ENCODE data around the gene ARL6IP1. TPM values are rescaled to one million over a fixed set of nuclear protein-coding genes. Genes with fewer than 3 reads are reported as not detected.

ARL6IP1 gene
- polyA plus RNA-seq, 1 donor (not counting 4 experiments of a cell fraction or from before 2014, with no cell fraction given): 178 TPM

DNA sequence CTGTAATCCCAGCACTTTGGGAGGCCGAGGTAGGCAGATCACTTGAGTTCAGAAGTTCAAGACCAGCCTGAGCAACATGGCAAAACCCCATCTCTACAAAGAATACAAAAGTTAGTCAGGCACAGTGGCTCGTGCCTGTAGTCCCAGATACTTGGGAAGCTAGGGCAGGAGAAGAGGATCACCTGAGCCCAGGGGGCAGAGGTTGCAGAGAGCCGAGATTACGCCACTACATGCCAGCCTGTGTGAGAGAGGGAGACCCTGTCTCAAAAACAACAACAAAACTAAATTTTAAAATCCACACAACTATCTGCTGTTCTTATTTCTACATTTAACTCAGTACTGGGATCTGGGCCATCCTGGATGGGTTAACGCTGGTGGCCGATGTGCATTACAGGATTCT, 41.2 kb upstream of the ARL6IP1 start:
- Histone ChIP-seq H3K27ac (ENCODE audit: control insufficient read depth, insufficient read depth, low read length) (no peak overlapping the region), H3K4me1 (ENCODE audit: control insufficient read depth, extremely low read depth, insufficient read depth, low read length) (no peaks in the 10 kb centered on the region), H3K4me3 (ENCODE audit: control insufficient read depth in 2 of 3, extremely low read depth in 1 of 3, insufficient read depth in 2 of 3, low read depth in 1 of 3, low read length in 3 of 3) (no peak overlapping the region), H3K4me2 (ENCODE audit: control insufficient read depth, extremely low read depth, insufficient read depth, low read depth, low read length) (no peak overlapping the region), H3K79me2 (ENCODE audit: control insufficient read depth, insufficient read depth, low read length) (peaks cover 2% of the 10 kb centered on the region), H3K9me1 (ENCODE audit: control insufficient read depth, extremely low read depth, insufficient read depth, low read length) (no peaks in the 10 kb centered on the region), H3K9me3 (ENCODE audit: control insufficient read depth, low read depth, low read length) (no peaks in the 10 kb centered on the region), H3K27me3 (ENCODE audit: control insufficient read depth, extremely low read depth, insufficient read depth, low read length) (no peaks in the 10 kb centered on the region), H3K36me3 (ENCODE audit: control insufficient read depth in 2 of 2, extremely low read depth in 1 of 2, insufficient read depth in 2 of 2, low read length in 2 of 2) (peaks cover 30 to 52% of the 10 kb centered on the region in 2 experiments), H3K9ac (ENCODE audit: control insufficient read depth, extremely low read depth, insufficient read depth, low read length) (no peak overlapping the region), H4K20me1 (ENCODE audit: control insufficient read depth, extremely low read depth, insufficient read depth, low read length) (no peaks in the 10 kb centered on the region), H2AFZ (ENCODE audit: control insufficient read depth, low read length) (no peak overlapping the region)
- TF ChIP-seq EZH2 (IDR thresholded peaks at IDR 0.05; ENCODE audit: low read length) (no peak), CTCF (optimal IDR thresholded peaks at IDR 0.05 in 1 of 3, IDR thresholded peaks at IDR 0.05 in 1 of 3, conservative IDR thresholded peaks at IDR 0.05 in 1 of 3; ENCODE audit: extremely low read depth in 1 of 3, insufficient read depth in 2 of 3, low read length in 3 of 3) (no peak)
- DNase-seq (ENCODE audit: low read depth, low spot score) (no peak), FAIRE-seq (no peak)
- dilution Hi-C loops (cut with MboI; ENCODE audit: extremely low pct_ligation_motif_present, low sequenced_read_pairs): no loop called here

- Histone ChIP-seq H2AFZ (ENCODE audit: control insufficient read depth, low read length) (no peak overlapping the region), H3K4me1 (ENCODE audit: control insufficient read depth, extremely low read depth, insufficient read depth, low read length) (no peaks in the 10 kb centered on the region), H3K4me2 (ENCODE audit: control insufficient read depth, extremely low read depth, insufficient read depth, low read depth, low read length) (no peak overlapping the region), H3K36me3 (ENCODE audit: control insufficient read depth in 2 of 2, extremely low read depth in 1 of 2, insufficient read depth in 2 of 2, low read length in 2 of 2) (peaks cover 31 to 52% of the 10 kb centered on the region in 2 experiments), H3K9me1 (ENCODE audit: control insufficient read depth, extremely low read depth, insufficient read depth, low read length) (no peaks in the 10 kb centered on the region), H3K9ac (ENCODE audit: control insufficient read depth, extremely low read depth, insufficient read depth, low read length) (no peak overlapping the region), H4K20me1 (ENCODE audit: control insufficient read depth, extremely low read depth, insufficient read depth, low read length) (no peaks in the 10 kb centered on the region), H3K4me3 (ENCODE audit: control insufficient read depth in 2 of 3, extremely low read depth in 1 of 3, insufficient read depth in 2 of 3, low read depth in 1 of 3, low read length in 3 of 3) (no peak overlapping the region), H3K9me3 (ENCODE audit: control insufficient read depth, low read depth, low read length) (no peaks in the 10 kb centered on the region), H3K27me3 (ENCODE audit: control insufficient read depth, extremely low read depth, insufficient read depth, low read length) (no peaks in the 10 kb centered on the region), H3K79me2 (ENCODE audit: control insufficient read depth, insufficient read depth, low read length) (no peaks in the 10 kb centered on the region), H3K27ac (ENCODE audit: control insufficient read depth, insufficient read depth, low read length) (no peak overlapping the region)
- no peak for FAIRE-seq
- no peak for DNase-seq (ENCODE audit: low read depth, low spot score)
- TF ChIP-seq CTCF (optimal IDR thresholded peaks at IDR 0.05 in 1 of 3, IDR thresholded peaks at IDR 0.05 in 1 of 3, conservative IDR thresholded peaks at IDR 0.05 in 1 of 3; ENCODE audit: extremely low read depth in 1 of 3, insufficient read depth in 2 of 3, low read length in 3 of 3) (no peak), EZH2 (IDR thresholded peaks at IDR 0.05; ENCODE audit: low read length) (no peak)
- dilution Hi-C loops (cut with MboI; ENCODE audit: extremely low pct_ligation_motif_present, low sequenced_read_pairs): no loop called here
Measured at GRCh38 chr16:18841833-18842525, 40.6 kb upstream of the ARL6IP1 start.

Measured in keratinocyte (primary cell).